Measurements from ENCODE around the gene SF1.

Gene SF1

GRCh38 chr11:64724863-64725532 lies 53.3 kb downstream of the SF1 start:
- DNase-seq (ENCODE audit: low read depth in 2 of 2), result no peak

DNA sequence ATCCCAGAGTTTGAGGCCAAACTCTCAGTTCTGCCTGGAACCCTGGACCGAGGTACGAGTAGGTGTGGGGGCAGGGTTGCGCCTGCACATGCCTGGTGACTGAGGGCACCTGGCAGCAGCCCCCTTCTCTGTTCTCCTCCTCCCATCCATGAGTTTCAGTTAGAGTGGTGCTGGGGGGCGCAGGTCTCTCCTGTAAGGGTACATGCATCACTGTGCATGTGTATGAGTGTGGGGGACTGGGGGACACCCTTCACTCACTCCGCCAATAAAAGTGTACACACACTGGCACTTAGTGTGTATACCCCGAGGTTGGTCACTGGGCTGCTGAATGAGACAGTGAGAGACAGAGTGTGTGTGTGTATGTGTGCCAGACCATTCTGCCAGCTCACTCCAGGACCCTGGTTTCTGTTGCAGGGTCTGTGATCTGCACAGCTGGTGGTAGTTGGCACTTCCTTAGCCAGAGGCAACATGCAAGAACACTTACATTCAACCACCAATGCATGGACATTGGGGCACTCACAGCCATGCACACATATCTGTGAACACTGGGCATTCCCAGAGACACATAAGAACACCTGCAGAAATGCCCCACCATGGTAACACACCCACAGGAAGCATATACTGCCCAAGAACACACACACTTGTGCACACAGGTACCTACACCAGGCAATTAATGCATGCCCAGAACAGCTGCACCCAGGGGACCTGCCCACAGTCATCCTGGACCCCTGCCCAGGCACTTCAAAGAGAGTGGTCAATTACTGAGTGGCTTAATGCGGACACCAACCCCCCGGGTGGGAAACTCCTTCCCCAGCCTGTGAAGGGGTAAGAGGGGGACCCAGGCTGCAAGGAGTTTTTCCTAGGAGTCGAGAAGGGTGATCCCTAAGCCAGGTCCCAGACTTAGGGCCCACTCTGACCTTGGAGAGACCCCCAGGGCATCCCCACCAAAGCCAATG lies 54.2 kb downstream of the SF1 start:
- DNase-seq (ENCODE audit: low read depth in 2 of 2), result no peak

DNA sequence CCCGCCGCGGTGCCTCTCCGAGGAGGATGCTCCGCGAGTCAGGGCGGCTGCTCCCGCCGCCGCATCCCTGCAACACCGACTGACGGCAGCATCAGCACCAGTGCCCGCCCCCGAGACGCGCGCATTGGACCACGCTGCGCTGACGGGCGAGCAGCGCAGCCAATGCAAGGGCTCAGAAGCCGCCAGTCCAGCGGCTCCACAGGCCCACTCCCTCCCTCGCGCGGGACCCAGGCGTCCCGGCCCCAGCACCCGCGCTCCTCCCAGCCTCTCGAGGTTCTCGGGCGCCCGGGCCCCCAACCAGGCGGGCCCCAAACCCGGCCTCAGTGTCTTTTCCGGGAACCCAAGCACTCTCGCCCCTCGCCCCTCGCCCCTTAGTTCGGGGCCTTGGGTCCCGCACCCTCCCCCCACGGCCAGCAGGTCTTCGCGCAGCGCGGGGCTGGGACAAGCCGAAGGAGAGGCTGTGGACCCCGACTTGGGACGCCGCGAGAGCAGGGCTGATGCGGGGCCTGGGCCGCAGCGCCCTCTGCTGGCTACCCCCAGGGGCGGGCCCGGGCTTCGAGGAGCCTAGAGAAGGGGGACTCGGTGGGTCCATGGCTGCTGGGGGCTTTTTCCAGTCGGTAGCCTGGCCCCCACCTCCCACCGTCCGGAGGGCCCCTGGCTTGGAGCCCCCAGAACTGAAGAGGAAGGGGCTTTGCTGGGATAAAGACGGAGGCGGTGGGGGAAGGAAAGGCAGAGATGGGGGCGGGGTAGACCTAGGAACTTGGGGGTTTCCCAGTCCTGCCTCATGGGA lies 55.0 kb downstream of the SF1 start, which contains the start of gene NRXN2:
Gene NRXN2 (minus strand): TSS at position 81 of the 790 bp plus-strand sequence. CDS start 9,498 bp downstream, outside the sequence.
- peak; percentile 76 to 84 for DNase-seq (ENCODE audit: low read depth in 2 of 2)

GRCh38 chr11:64722141-64723065 lies 55.9 kb downstream of the SF1 start:
- no peak for DNase-seq (ENCODE audit: low read depth in 2 of 2)

GRCh38 chr11:64721359-64721699 lies 57.0 kb downstream of the SF1 start:
- DNase-seq (ENCODE audit: low read depth in 2 of 2), result no peak

DNA sequence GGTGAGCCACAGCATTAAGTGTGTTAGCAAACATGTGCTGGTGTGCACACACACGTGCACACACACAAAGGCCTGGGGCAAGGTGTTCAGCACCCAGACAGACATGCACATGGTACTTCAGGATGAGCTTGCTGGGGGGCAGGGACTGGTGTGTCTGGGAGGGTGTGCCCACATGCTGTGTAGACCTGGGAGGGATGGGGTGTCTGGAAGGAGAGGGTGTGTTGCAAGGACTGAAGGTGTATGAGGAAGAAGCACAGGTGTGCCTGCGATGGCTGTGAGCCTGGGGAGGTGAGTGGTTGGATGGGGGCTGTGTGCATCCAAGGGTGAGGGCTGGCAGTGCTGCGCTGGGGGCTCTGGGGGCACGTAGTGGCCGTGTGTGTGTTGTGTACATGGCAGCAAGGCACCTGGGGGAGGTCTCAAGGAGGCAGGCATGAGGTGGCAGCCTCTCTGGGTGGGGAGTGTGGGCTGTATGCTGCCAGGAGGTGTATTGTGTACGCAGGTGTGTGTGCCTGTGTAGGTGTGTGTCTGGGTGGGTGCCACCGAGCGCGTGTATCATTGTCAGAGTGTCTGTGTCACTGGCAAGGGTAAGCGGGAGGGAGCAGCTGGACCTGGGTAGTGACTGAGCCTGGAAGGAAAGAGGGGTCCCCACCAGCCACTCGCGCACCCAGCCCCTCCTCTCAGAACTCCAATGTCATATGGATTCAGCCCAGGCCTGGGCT lies 57.5 kb downstream of the SF1 start:
- no peak for DNase-seq (ENCODE audit: low read depth in 2 of 2)

DNA sequence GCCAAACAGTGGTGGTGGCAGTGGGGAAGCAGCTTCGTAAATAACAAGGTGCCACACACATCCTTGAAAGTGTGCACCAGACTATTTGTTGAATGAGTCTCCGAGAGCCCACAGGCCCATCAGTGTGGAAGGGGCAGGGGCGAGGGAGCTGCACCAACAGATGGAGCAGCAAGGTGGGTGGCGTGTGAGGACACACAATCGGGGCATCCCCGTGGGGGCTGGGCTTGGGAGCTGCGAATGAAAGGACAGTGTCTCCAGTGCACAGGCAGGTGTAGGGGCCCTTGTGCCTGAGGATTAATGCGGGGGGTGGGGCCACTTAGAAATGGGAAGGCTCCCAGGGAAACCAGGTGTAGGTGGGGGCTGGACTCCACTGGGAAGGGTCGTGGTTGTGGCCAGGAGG lies 58.2 kb downstream of the SF1 start:
- no peak for DNase-seq (ENCODE audit: low read depth in 2 of 2)

DNA sequence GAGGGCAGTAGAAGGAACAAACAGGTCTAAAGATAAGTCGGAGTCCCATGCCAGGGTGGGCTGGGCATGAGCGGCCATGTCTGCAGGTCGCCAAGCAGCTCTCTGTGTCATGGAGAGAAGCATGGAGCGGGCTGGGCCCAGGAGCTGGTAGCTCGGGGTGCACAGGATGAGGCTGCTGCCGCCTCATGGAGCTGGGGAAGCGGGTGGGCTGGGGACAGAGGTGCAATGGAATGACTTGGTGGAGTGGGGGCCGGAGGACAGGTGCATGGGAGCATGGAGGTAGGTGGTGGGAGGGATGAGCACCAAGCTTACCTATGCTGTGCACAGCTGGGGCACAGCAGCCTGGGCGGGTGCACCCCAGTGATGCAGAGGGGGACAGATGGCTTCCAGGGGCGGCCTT lies 58.9 kb downstream of the SF1 start:
- no peak for DNase-seq (ENCODE audit: low read depth in 2 of 2)

GRCh38 chr11:64718780-64719124 lies 59.6 kb downstream of the SF1 start:
- no peak for DNase-seq (ENCODE audit: low read depth in 2 of 2)

DNA sequence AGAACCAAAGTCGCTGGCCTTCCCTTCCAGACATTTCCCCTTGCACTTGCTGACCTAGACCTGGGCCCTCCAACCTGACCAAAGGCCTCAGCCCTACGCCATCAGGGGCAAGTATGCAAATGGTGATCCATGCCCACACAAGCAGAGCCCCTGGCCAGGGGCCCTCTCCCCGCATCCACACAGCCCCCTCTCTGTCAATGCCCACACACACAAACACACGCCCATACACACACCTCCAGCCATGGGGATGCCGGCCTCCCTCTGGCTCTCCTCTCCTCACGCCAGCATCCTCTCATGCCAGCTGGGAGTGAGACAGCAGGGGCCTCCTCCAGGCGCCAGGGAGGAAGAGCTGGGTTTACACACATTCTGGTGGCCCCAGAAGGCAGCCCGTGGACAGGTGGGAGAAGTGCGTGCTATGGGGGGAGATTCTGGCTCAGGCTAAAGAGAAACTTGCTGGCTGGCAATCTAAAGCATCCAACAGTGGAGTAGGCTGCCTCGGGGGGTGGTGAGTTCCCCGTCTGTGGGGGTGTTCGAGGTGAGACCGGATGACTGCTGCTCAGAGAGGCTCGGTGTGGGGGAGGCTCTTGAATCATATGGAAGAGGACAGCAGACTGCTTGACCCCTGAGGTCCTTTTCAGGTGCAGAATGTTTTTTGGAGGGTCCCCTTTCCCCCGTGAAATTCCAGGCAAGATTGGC lies 60.1 kb downstream of the SF1 start:
- no peak for DNase-seq (ENCODE audit: low read depth in 2 of 2)

DNA sequence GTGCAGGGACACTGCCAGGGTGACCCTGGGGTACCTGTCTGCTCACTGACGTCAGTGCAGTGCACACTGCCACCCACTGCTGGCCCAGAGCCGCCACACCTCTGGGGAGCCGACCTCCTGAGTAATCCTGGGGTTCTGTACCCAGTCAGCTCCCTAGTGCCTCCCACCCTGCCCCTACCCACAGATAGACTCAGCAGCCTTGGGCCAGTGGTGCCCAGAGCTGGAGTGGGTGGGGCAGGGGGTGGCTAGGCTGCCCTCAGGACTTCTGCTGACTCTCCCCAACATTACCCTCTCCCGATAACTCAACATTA lies 61.1 kb downstream of the SF1 start:
- no peak for DNase-seq (ENCODE audit: low read depth in 2 of 2)

GRCh38 chr11:64716473-64717267 lies 61.7 kb downstream of the SF1 start:
- DNase-seq (ENCODE audit: low read depth in 2 of 2), result no peak

- DNase-seq (ENCODE audit: low read depth in 2 of 2), result no peak
Measured at GRCh38 chr11:64715756-64716472, 62.4 kb downstream of the SF1 start.

GRCh38 chr11:64715110-64715509 lies 63.2 kb downstream of the SF1 start:
- DNase-seq (ENCODE audit: low read depth in 2 of 2), result no peak

DNA sequence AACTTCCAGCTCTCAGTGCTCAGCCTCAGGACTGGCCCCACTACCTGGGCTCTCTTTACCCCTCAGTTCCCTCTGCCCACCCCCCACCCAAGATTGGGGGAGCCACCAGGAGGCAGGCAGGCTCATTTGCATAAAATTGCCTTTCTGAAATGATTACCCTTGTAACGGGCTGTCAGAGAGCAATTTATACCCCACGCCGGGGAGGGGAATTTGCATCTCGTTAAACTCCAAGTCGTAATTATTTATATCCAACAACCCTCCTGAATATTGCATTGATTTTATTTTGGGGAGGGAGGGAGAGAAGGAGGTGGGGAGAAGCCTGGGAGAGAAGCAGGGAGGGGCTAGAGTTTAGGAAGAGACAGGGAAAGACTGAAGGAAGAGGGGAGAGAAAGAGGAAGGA lies 63.7 kb downstream of the SF1 start:
- no peak for DNase-seq (ENCODE audit: low read depth in 2 of 2)
